Fibroblast of skin of left biceps (primary cell): ENCODE results near the gene DAB2.

Source experiments
- DNase-seq, 2 experiments: peaks; one replicate each; pipeline ENCODE4 v3.0.0-alpha.2; 2013; ENCODE audit warnings: low read depth in 2 of 2

DAB2 gene

GRCh38 chr5:39448506-39449128 is 23.8 kb upstream of the DAB2 start:
- no peak for DNase-seq

DNA sequence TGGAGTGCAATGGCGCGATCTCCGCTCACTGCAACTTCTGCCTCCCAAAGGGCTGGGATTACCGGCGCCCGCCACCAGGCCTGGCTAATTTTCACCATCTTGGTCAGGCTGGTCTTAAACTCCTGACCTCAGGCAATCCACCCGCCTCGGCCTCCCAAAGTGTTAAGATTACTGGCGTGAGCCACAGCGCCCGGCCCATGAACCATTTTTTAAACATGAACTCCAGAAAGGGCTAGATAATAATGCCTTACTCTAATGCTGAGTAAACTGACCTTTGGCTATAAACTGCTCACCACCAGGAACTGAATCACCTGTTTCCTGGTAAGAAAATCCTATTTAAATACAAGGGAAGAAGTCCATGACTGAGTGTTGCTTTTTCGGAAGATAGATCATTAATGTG is 23.2 kb upstream of the DAB2 start:
- no peak for DNase-seq

GRCh38 chr5:39447059-39447458 is 22.3 kb upstream of the DAB2 start:
- no peak for DNase-seq

- no peak for DNase-seq
Observed at GRCh38 chr5:39446231-39446630, 21.5 kb upstream of the DAB2 start.

- no peak for DNase-seq
Observed at GRCh38 chr5:39443911-39444310, 19.1 kb upstream of the DAB2 start.

- no peak for DNase-seq
Observed at GRCh38 chr5:39442991-39443390, 18.2 kb upstream of the DAB2 start.

- DNase-seq, result no peak
Observed at GRCh38 chr5:39441838-39442237, 17.1 kb upstream of the DAB2 start.

DNA sequence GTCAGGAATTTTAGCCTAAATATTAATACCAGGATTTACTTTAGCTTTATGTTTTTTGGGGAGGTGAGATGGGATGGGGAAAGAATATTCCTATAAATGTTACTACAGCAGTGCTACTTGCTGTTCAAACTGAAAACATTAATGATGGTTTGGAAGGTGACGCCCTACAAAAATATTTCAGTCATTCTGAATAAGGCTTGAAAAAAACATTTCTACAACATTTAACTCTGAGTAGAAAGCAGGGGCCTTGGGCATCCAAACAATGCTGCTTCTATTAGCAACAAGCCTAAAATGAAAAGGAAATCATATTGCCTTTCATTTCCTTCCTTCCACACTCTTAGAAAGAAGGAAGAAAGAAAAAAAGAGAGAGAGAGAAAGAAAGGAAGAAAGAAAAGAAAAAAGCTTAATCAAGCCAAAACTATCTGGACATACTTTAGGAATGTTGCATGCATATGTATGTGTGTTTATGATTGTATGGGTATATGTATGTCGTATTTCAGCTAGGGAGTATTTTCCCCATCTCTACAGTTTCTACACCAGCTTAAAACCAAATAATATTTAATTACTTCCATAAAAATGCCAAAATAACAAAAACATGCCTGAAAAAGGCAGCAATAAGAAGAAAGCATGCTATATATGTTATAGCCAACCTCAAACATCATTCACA is 16.3 kb upstream of the DAB2 start:
- DNase-seq, result no peak

DNA sequence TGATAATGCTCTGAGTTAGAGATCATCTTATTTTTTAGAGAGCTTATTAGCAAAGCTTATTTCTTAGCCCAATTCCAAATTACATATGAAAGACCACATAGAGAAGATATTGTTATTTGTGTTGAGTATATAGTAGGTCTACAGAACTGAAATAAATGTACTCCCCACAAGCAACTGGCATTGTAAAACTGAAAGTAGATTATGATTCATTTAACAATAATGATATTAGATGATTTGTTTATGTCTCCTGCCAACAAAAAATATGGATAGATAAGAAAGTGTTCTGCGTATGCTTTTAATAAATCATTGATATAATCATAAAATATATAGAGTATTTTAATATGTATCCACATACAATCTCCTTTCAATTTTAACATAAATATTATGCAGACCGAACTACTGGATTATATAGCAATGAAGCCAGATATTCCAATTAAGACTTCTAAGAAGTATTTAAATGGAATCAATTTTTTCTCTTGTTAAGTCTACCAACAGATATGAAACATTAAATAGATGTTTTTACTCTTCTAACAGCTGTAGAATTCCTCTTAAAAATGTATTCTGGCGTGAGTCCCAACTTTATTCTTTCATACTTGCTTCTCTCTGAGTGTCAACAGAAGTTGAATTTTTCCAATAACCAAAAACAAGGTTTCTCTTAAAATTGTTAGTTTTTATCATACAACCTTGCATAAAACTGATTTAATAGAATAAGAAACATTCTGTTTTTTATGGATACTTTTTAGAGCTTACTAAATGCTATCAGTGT is 15.6 kb upstream of the DAB2 start:
- DNase-seq, result no peak

- no peak for DNase-seq
Observed at GRCh38 chr5:39439582-39440162, 14.9 kb upstream of the DAB2 start.

DNA sequence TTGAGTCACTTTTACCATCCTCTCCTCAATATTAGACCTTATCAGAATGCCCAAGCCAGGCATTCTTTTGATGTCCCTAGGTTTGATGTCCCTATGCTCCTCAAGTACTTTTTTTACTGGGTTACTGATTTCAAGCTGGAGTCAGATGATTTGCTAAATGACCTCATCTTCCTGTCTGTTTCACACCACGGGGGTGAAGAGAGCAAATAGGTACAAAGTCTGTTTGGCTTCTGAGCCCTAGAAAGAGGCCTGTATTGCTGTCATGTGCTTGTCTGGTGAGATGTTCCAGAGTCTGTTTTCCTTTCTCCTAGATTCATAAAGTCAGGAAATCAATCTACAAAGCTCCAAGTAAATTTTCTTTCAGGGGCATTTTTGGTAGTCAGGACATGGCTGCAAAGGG is 12.7 kb upstream of the DAB2 start:
- no peak for DNase-seq

- DNase-seq, result no peak
Observed at GRCh38 chr5:39433848-39434247, 9.1 kb upstream of the DAB2 start.

GRCh38 chr5:39432696-39433530 is 8.1 kb upstream of the DAB2 start:
- DNase-seq, result no peak

DNA sequence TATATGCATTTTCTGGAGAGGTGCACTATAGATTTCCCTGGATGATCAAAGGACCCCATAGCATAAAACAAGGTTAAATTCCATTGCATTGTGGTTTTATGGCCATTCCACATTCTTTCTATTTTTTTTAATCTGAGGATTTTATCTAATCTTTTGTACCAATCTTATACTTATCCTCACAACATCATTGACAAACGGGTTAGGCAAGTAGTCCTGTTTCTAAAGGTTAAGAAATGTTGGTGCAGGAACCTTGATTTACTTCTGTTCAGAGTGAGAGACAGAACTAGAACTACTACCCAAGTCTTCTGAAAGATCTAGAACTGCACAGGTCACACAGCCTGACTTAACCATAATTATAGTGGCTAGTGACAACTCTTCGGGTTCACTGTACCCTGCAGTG is 5.7 kb upstream of the DAB2 start:
- DNase-seq, result no peak

DNA sequence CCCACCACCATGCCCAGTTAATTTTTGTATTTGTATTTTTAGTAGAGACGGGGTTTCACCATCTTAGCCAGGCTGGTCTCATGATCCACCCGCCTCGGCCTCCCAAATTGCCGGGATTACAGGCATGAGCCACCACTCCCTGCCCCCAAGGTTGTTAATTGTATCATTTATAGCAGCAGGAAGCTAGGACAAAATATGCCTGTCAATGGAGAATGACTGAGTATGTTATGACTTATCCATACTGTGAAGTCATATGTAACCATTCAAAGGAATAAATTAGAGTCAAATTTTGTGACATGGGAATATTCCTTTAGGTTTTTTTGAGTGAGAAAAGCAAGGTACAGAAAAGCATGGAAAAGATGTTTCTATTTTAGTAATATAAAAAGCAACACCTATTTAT is 3.9 kb upstream of the DAB2 start:
- DNase-seq, result no peak

DNA sequence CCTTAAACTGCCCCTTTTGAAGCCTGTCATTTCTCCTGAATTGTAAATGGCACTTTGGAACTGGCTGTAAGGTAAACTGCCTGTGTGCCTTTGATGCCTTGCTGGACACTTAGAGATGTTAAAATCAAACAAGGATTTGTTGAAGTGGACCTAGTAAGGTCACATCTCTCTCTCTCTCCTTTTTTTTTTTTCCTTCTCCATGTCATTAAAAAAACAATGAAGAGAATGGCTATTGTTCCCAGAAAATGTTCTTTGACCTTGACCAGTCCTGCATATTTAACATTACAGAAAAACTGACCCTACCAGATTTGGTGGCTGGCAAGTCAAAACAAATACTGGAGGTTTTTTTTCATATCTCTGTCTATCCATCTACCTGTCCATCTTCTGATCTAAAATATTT is 2.9 kb upstream of the DAB2 start:
- no peak for DNase-seq

GRCh38 chr5:39427229-39427628 is 2.4 kb upstream of the DAB2 start:
- DNase-seq, result no peak

GRCh38 chr5:39426746-39427105 is 1.9 kb upstream of the DAB2 start:
- DNase-seq, result no peak

DNA sequence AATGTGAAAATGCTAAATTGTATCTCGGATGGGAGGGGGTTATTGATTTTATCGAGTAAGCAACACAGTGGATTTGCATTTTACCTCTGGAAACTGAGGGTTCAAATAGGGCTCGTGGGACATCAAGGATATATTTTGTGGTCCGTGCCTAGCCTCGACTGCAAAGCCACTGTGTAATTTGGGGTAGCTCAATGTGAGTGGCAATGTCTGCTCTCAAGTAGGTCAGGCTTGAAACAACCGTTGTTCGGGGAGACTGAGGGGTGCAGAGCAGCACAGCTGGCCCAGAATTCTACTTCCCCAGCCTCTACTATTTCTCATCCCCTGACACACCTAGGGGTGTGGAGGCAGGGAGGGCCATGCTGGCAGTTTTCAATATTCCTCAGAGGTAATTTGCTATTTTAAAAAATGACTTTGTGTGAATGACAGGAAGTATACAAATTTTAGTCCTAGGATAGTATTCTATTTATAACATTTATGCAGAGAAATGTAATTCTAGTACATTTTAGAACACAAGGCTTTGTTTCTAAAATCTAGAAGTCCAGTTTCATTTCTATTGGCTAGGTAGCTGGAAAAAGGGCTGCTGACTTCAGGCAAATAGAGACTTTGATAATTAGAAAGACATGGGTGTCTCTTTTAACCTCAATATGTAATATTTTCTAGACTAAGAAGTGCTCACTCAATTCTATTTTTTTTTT is 1.4 kb upstream of the DAB2 start:
- no peak for DNase-seq

DNA sequence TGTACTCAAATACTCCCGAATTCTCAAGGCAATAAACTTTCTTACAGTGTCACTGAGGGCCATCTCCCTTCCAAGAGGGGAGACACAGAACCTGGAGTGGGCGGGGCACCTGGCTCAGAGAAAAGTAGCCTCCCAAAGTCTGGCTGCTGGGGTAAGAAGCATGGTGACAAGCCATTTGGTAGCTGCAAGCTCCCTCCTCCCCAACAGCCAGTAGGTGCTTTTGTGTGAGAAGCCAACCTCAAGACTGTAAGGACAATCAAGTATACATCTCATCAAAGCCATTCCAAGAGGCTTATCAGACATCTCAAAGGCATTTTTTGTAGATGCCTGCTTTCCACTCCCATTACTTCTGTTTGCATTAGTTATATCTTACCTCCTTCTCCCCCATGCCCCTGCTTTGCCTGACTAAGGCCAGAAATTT is 1.4 kb downstream of the DAB2 start:
- no peak for DNase-seq

GRCh38 chr5:39422728-39423285 is 2.0 kb downstream of the DAB2 start:
- DNase-seq, result no peak
